ENCODE data around the gene PURA.

GRCh38 chr5:140104100-140104499, 9.8 kb upstream of the PURA start:
- TF ChIP-seq POLR2A (IDR thresholded peaks at IDR 0.05) (no peak), CTCF (IDR thresholded peaks at IDR 0.05) (no peak)
